ENCODE measurements around the gene ITPRID1. TPM values are rescaled to one million over a fixed set of nuclear protein-coding genes. Genes with fewer than 3 reads are reported as not detected.

ITPRID1 gene
- total RNA-seq, 2 donors from 2014 or later: not detected

- no peaks in the 10 kb centered on the region for H3K4me1 ChIP-seq
- no peak for DNase-seq (ENCODE audit: low spot score)
- no peaks in the 10 kb centered on the region for H3K9me3 ChIP-seq
- H3K4me3 ChIP-seq: no peak overlapping the region
- H3K36me3 ChIP-seq: no peaks in the 10 kb centered on the region
- no peaks in the 10 kb centered on the region for H3K27me3 ChIP-seq
- no peak for TF ChIP-seq CTCF (IDR thresholded peaks at IDR 0.05)
- no peak overlapping the region for H3K27ac ChIP-seq
Observed at GRCh38 chr7:31562002-31562401, 48.1 kb downstream of the ITPRID1 start.

- no peak overlapping the region for H3K27ac ChIP-seq
- DNase-seq (ENCODE audit: low spot score): no peak
- H3K9me3 ChIP-seq: no peaks in the 10 kb centered on the region
- no peaks in the 10 kb centered on the region for H3K36me3 ChIP-seq
- no peaks in the 10 kb centered on the region for H3K4me1 ChIP-seq
- no peak overlapping the region for H3K4me3 ChIP-seq
- no peaks in the 10 kb centered on the region for H3K27me3 ChIP-seq
- no peak for TF ChIP-seq CTCF (IDR thresholded peaks at IDR 0.05)
Observed at GRCh38 chr7:31563522-31563921, 49.6 kb downstream of the ITPRID1 start.

GRCh38 chr7:31563951-31564350, 50.1 kb downstream of the ITPRID1 start:
- Histone ChIP-seq H3K36me3 (no peaks in the 10 kb centered on the region), H3K27me3 (no peaks in the 10 kb centered on the region), H3K4me1 (no peaks in the 10 kb centered on the region), H3K4me3 (no peak overlapping the region), H3K27ac (no peak overlapping the region), H3K9me3 (no peaks in the 10 kb centered on the region)
- DNase-seq (ENCODE audit: low spot score): no peak
- TF ChIP-seq CTCF (IDR thresholded peaks at IDR 0.05): no peak

- no peak for DNase-seq (ENCODE audit: low spot score)
- no peak overlapping the region for H3K27ac ChIP-seq
- H3K27me3 ChIP-seq: no peaks in the 10 kb centered on the region
- no peaks in the 10 kb centered on the region for H3K9me3 ChIP-seq
- no peaks in the 10 kb centered on the region for H3K4me1 ChIP-seq
- TF ChIP-seq CTCF (IDR thresholded peaks at IDR 0.05): no peak
- no peak overlapping the region for H3K4me3 ChIP-seq
- H3K36me3 ChIP-seq: no peaks in the 10 kb centered on the region
Observed at GRCh38 chr7:31564661-31565060, 50.8 kb downstream of the ITPRID1 start.

GRCh38 chr7:31569528-31569927, 55.6 kb downstream of the ITPRID1 start:
- no peaks in the 10 kb centered on the region for H3K9me3 ChIP-seq
- no peaks in the 10 kb centered on the region for H3K4me1 ChIP-seq
- no peak for DNase-seq (ENCODE audit: low spot score)
- H3K27ac ChIP-seq: no peak overlapping the region
- TF ChIP-seq CTCF (IDR thresholded peaks at IDR 0.05): no peak
- H3K36me3 ChIP-seq: no peaks in the 10 kb centered on the region
- H3K27me3 ChIP-seq: no peaks in the 10 kb centered on the region
- no peak overlapping the region for H3K4me3 ChIP-seq

- TF ChIP-seq CTCF (IDR thresholded peaks at IDR 0.05): no peak
- Histone ChIP-seq H3K27ac (no peak overlapping the region), H3K4me1 (no peaks in the 10 kb centered on the region), H3K36me3 (no peaks in the 10 kb centered on the region), H3K9me3 (no peaks in the 10 kb centered on the region), H3K4me3 (no peak overlapping the region), H3K27me3 (no peaks in the 10 kb centered on the region)
- DNase-seq (ENCODE audit: low spot score): no peak
Observed at GRCh38 chr7:31583526-31583925, 69.6 kb downstream of the ITPRID1 start.

Data from right atrium auricular region (tissue), 2 donors.